Loucy (cell line): ENCODE results near the gene NPIPB2.

Experiments
- EZH2phosphoT487 ChIP-seq: fragments of 200-600 bp; IDR thresholded peaks from 2 replicates; pipeline ENCODE4 v1.6.1; 2018; ENCODE audit warnings: antibody characterized with exemption, mild to moderate bottlenecking, moderate library complexity, borderline replicate concordance
- TF ChIP-seq, protein P1 (sequence below): fragments of 200-600 bp; sonication (generic); conservative IDR thresholded peaks from 2 replicates; pipeline ENCODE4 v1.5.1; 2014; ENCODE audit warnings: mild to moderate bottlenecking, antibody characterized with exemption, low read length

GRCh38 chr16:11880007-11880406 lies 61.8 kb downstream of the NPIPB2 start:
- TF ChIP-seq, protein P1, sequence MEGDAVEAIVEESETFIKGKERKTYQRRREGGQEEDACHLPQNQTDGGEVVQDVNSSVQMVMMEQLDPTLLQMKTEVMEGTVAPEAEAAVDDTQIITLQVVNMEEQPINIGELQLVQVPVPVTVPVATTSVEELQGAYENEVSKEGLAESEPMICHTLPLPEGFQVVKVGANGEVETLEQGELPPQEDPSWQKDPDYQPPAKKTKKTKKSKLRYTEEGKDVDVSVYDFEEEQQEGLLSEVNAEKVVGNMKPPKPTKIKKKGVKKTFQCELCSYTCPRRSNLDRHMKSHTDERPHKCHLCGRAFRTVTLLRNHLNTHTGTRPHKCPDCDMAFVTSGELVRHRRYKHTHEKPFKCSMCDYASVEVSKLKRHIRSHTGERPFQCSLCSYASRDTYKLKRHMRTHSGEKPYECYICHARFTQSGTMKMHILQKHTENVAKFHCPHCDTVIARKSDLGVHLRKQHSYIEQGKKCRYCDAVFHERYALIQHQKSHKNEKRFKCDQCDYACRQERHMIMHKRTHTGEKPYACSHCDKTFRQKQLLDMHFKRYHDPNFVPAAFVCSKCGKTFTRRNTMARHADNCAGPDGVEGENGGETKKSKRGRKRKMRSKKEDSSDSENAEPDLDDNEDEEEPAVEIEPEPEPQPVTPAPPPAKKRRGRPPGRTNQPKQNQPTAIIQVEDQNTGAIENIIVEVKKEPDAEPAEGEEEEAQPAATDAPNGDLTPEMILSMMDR, result no peak
- no peak for TF ChIP-seq EZH2phosphoT487
